ENCODE measurements around the gene WDR73. TPM values are rescaled to one million over a fixed set of nuclear protein-coding genes. Genes with fewer than 3 reads are reported as not detected.
A peak's percentile ranks its signal among the peaks of the same experiment; 100 is the strongest.

WDR73 gene
- total and polyA plus RNA-seq, 2 donors (not counting 3 experiments of a cell fraction or from before 2014, with no cell fraction given) = 29.0 to 29.1 TPM

- peak overlapping the region; percentile 54 for H3K9ac ChIP-seq (replicated peaks; ENCODE audit: extremely low read depth, insufficient read depth, low read length)
- H3K4me1 ChIP-seq (ENCODE audit: control insufficient read depth, extremely low read depth, insufficient read depth, low read length) = peaks cover 28% of the 10 kb centered on the region
- no TSS peak for BruUV-seq (replicated peaks)
- peaks cover 10% of the 10 kb centered on the region for H3K79me2 ChIP-seq (ENCODE audit: control insufficient read depth, insufficient read depth, low read length)
- no peaks in the 10 kb centered on the region for H3K36me3 ChIP-seq (ENCODE audit: control insufficient read depth in 2 of 2, extremely low read depth in 1 of 2, insufficient read depth in 2 of 2, low read length in 2 of 2)
- peak overlapping the region; percentile 76 for H2AFZ ChIP-seq (ENCODE audit: low read depth, low read length)
- ChIA-PET CTCF (interaction anchor here (2.0 to 2.6 kb wide), 3 partner anchors 59 to 271 kb away, joined by 4 to 8 read pairs (median 6); no protein-coding TSS in a partner anchor), POLR2A (no interaction called here)
- dilution Hi-C loops (cut with MboI; ENCODE audit: extremely low pct_ligation_motif_present, low sequenced_read_pairs) (no loop called here), intact Hi-C loops (cut with micrococcal nuclease) (loop anchor here (1.0 kb wide), 4 partner anchors 57 to 271 kb away; partner anchors contain the start of genes SEC11A and ZNF592)
- H3K27ac ChIP-seq (ENCODE audit: insufficient read depth, low read depth, low read length) = peak overlapping the region; percentile 36
- no peaks in the 10 kb centered on the region for H4K20me1 ChIP-seq (replicated peaks; ENCODE audit: control insufficient read depth, extremely low read depth, insufficient read depth, low read length)
- no peaks in the 10 kb centered on the region for H3K27me3 ChIP-seq (ENCODE audit: control insufficient read depth in 2 of 2, insufficient read depth in 2 of 2, low read length in 2 of 2)
- H3K9me1 ChIP-seq (replicated peaks; ENCODE audit: control insufficient read depth, extremely low read depth, insufficient read depth, low read length) = no peaks in the 10 kb centered on the region
- peak overlapping the region; percentile 36 to 50 (median 47) for H3K4me3 ChIP-seq (replicated peaks in 1 of 3; ENCODE audit: insufficient read depth in 1 of 3, low read depth in 1 of 3, low read length in 3 of 3)
- TF ChIP-seq JUN (IDR thresholded peaks at IDR 0.05; ENCODE audit: borderline replicate concordance, insufficient read depth, insufficient read length, low read depth) = no peak
- TF ChIP-seq POLR2A (IDR thresholded peaks at IDR 0.05; ENCODE audit: low read depth, low read length) = no peak
- no peak for TF ChIP-seq GATA2 (IDR thresholded peaks at IDR 0.05; ENCODE audit: insufficient read depth, insufficient read length, low read depth, low read length)
- TF ChIP-seq EZH2 (IDR thresholded peaks at IDR 0.05; ENCODE audit: borderline replicate concordance, low read depth, low read length, severe bottlenecking) = no peak
- TF ChIP-seq, protein P1, sequence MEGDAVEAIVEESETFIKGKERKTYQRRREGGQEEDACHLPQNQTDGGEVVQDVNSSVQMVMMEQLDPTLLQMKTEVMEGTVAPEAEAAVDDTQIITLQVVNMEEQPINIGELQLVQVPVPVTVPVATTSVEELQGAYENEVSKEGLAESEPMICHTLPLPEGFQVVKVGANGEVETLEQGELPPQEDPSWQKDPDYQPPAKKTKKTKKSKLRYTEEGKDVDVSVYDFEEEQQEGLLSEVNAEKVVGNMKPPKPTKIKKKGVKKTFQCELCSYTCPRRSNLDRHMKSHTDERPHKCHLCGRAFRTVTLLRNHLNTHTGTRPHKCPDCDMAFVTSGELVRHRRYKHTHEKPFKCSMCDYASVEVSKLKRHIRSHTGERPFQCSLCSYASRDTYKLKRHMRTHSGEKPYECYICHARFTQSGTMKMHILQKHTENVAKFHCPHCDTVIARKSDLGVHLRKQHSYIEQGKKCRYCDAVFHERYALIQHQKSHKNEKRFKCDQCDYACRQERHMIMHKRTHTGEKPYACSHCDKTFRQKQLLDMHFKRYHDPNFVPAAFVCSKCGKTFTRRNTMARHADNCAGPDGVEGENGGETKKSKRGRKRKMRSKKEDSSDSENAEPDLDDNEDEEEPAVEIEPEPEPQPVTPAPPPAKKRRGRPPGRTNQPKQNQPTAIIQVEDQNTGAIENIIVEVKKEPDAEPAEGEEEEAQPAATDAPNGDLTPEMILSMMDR (IDR thresholded peaks at IDR 0.05; ENCODE audit: extremely low read depth in 1 of 2, insufficient read depth in 1 of 2, low read depth in 1 of 2, low read length in 2 of 2) = no peak
- TF ChIP-seq FOS (IDR thresholded peaks at IDR 0.05; ENCODE audit: borderline replicate concordance, insufficient read depth, low read length) = no peak
- TF ChIP-seq, protein P2, sequence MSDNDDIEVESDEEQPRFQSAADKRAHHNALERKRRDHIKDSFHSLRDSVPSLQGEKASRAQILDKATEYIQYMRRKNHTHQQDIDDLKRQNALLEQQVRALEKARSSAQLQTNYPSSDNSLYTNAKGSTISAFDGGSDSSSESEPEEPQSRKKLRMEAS (IDR thresholded peaks at IDR 0.05; ENCODE audit: insufficient read depth, insufficient read length) = no peak
- no peak for TF ChIP-seq POLR2AphosphoS5 (IDR thresholded peaks at IDR 0.05; ENCODE audit: insufficient read depth, low read depth, low read length)
- no peak for TF ChIP-seq MYC (IDR thresholded peaks at IDR 0.05; ENCODE audit: low read depth, low read length)
- no peak for DNase-seq (ENCODE audit: low read depth, low spot score)
- no peaks in the 10 kb centered on the region for H3K9me3 ChIP-seq (replicated peaks; ENCODE audit: control insufficient read depth, insufficient read depth, low read length)
- no peak for FAIRE-seq
- H3K4me2 ChIP-seq (ENCODE audit: insufficient read depth, low read length) = peak overlapping the region; percentile 75
Observed at GRCh38 chr15:84657748-84658079, 3.6 kb upstream of the WDR73 start.
